K562 treated with DMSO at 1 percent for 4 hours (cell line): Measurements from ENCODE around the gene RXRG. TPM values are rescaled to one million over a fixed set of nuclear protein-coding genes. Genes with fewer than 3 reads are reported as not detected.

ENCODE experiments used
- total RNA-seq: library from RNA; unstranded; fragments of 300-600 nt; gene quantifications from 2 replicates; pipeline ENCODE4 v1.2.3, GENCODE V29; 2022; ENCODE audit not compliant: insufficient read depth

RXRG gene
- total RNA-seq, result not detected in 2 replicates

GRCh38 chr1:165444897-165445370 is at the start of gene RXRG:
RXRG (minus strand) TSS chr1:165445126; CDS start chr1:165444893, 233 bp downstream.

GRCh38 chr1:165355977-165356811 is 88.7 kb downstream of the RXRG start, which contains the start of gene LMX1A:
LMX1A (minus strand) TSS chr1:165356715; CDS start chr1:165355559, 1,156 bp downstream.

Other genes starting within 250 kb of the RXRG start
- not detected in 2 replicates for gene LMX1A, start 88.4 kb downstream of the RXRG start, total RNA-seq
- not detected in 2 replicates for gene LRRC52, start 98.9 kb upstream of the RXRG start, total RNA-seq
- 79.3 and 97.5 TPM in 2 replicates for gene MGST3, start 186.1 kb upstream of the RXRG start, total RNA-seq